ENCODE data around the gene ZNF574.
A peak's percentile ranks its signal among the peaks of the same experiment; 100 is the strongest.

The ZNF574 gene

GRCh38 chr19:42075364-42075615 is 676 bp upstream of the ZNF574 start:
- no peaks in the 10 kb centered on the region for H3K9me3 ChIP-seq (ENCODE audit: control insufficient read depth, low read length)
- H3K27ac ChIP-seq: peak overlapping the region; percentile 96
- H3K36me3 ChIP-seq (ENCODE audit: control insufficient read depth, insufficient read depth, low read length): no peaks in the 10 kb centered on the region
- H3K4me3 ChIP-seq (ENCODE audit: low read depth, low read length): peak overlapping the region; percentile 91
- no peaks in the 10 kb centered on the region for H3K27me3 ChIP-seq (ENCODE audit: control insufficient read depth, insufficient read depth, low read length)
- H3K4me1 ChIP-seq: peaks cover 13% of the 10 kb centered on the region
- H3K9ac ChIP-seq: peak overlapping the region; percentile 93
- TF ChIP-seq, protein P1, sequence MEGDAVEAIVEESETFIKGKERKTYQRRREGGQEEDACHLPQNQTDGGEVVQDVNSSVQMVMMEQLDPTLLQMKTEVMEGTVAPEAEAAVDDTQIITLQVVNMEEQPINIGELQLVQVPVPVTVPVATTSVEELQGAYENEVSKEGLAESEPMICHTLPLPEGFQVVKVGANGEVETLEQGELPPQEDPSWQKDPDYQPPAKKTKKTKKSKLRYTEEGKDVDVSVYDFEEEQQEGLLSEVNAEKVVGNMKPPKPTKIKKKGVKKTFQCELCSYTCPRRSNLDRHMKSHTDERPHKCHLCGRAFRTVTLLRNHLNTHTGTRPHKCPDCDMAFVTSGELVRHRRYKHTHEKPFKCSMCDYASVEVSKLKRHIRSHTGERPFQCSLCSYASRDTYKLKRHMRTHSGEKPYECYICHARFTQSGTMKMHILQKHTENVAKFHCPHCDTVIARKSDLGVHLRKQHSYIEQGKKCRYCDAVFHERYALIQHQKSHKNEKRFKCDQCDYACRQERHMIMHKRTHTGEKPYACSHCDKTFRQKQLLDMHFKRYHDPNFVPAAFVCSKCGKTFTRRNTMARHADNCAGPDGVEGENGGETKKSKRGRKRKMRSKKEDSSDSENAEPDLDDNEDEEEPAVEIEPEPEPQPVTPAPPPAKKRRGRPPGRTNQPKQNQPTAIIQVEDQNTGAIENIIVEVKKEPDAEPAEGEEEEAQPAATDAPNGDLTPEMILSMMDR (IDR thresholded peaks at IDR 0.05): no peak
- peak overlapping the region; percentile 88 for H3K4me2 ChIP-seq (ENCODE audit: low read length)
- peaks cover 13% of the 10 kb centered on the region for H3K79me2 ChIP-seq
- H2AFZ ChIP-seq: peak overlapping the region; percentile 97

- Histone ChIP-seq H3K9ac (peak overlapping the region; percentile 59), H3K36me3 (ENCODE audit: control insufficient read depth, insufficient read depth, low read length) (no peaks in the 10 kb centered on the region), H3K4me3 (ENCODE audit: low read depth, low read length) (peak overlapping the region; percentile 91), H3K4me2 (ENCODE audit: low read length) (peak overlapping the region; percentile 70), H3K79me2 (peaks cover 10% of the 10 kb centered on the region), H2AFZ (peak overlapping the region; percentile 80), H3K4me1 (peaks cover 7% of the 10 kb centered on the region), H3K27me3 (ENCODE audit: control insufficient read depth, insufficient read depth, low read length) (no peaks in the 10 kb centered on the region), H3K27ac (peak overlapping the region; percentile 63), H3K9me3 (ENCODE audit: control insufficient read depth, low read length) (no peaks in the 10 kb centered on the region)
- TF ChIP-seq, protein P1 (IDR thresholded peaks at IDR 0.05): no peak
Observed at GRCh38 chr19:42076380-42076944, 496 bp downstream of the ZNF574 start.

GRCh38 chr19:42078058-42078457 is 2.1 kb downstream of the ZNF574 start:
- Histone ChIP-seq H3K79me2 (peaks cover 10% of the 10 kb centered on the region), H2AFZ (no peak overlapping the region), H3K27me3 (ENCODE audit: control insufficient read depth, insufficient read depth, low read length) (no peaks in the 10 kb centered on the region), H3K4me2 (ENCODE audit: low read length) (no peak overlapping the region), H3K36me3 (ENCODE audit: control insufficient read depth, insufficient read depth, low read length) (no peaks in the 10 kb centered on the region), H3K9ac (no peak overlapping the region), H3K9me3 (ENCODE audit: control insufficient read depth, low read length) (no peaks in the 10 kb centered on the region), H3K4me1 (peaks cover 11% of the 10 kb centered on the region), H3K27ac (no peak overlapping the region), H3K4me3 (ENCODE audit: low read depth, low read length) (no peak overlapping the region)
- TF ChIP-seq, protein P1 (IDR thresholded peaks at IDR 0.05): no peak

DNA sequence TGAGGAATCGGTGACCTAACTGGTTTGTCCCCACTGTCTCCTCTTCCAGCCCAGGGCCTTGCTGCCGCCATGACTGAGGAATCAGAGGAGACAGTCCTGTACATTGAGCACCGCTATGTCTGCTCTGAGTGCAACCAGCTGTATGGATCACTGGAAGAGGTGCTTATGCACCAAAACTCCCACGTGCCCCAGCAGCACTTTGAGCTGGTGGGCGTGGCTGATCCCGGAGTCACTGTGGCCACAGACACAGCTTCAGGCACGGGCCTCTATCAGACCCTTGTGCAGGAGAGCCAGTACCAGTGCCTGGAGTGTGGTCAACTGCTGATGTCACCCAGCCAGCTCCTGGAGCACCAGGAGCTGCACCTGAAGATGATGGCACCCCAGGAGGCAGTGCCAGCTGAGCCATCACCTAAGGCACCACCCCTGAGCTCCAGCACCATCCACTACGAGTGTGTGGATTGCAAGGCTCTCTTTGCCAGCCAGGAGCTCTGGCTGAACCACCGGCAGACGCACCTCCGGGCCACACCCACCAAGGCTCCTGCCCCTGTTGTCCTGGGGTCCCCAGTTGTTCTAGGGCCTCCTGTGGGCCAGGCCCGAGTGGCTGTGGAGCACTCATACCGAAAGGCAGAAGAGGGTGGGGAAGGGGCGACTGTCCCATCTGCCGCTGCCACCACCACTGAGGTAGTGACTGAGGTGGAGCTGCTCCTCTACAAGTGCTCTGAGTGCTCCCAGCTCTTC is 2.7 kb downstream of the ZNF574 start:
- Histone ChIP-seq H3K9me3 (ENCODE audit: control insufficient read depth, low read length) (no peaks in the 10 kb centered on the region), H3K4me2 (ENCODE audit: low read length) (no peak overlapping the region), H3K27me3 (ENCODE audit: control insufficient read depth, insufficient read depth, low read length) (no peaks in the 10 kb centered on the region), H3K9ac (no peak overlapping the region), H3K36me3 (ENCODE audit: control insufficient read depth, insufficient read depth, low read length) (no peaks in the 10 kb centered on the region), H3K4me1 (peaks cover 11% of the 10 kb centered on the region), H2AFZ (no peak overlapping the region), H3K27ac (no peak overlapping the region), H3K79me2 (peaks cover 10% of the 10 kb centered on the region), H3K4me3 (ENCODE audit: low read depth, low read length) (no peak overlapping the region)
- TF ChIP-seq, protein P1 (IDR thresholded peaks at IDR 0.05): no peak

DNA sequence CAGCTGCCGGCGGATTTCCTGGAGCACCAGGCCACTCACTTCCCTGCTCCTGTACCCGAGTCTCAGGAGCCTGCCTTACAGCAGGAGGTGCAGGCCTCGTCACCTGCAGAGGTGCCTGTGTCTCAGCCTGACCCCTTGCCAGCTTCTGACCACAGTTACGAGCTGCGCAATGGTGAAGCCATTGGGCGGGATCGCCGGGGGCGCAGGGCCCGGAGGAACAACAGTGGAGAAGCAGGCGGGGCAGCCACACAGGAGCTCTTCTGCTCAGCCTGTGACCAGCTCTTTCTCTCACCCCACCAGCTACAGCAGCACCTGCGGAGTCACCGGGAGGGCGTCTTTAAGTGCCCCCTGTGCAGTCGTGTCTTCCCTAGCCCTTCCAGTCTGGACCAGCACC is 3.3 kb downstream of the ZNF574 start:
- no peak overlapping the region for H3K4me2 ChIP-seq (ENCODE audit: low read length)
- no peak overlapping the region for H3K27ac ChIP-seq
- H3K27me3 ChIP-seq (ENCODE audit: control insufficient read depth, insufficient read depth, low read length): no peaks in the 10 kb centered on the region
- no peak overlapping the region for H2AFZ ChIP-seq
- TF ChIP-seq, protein P1 (IDR thresholded peaks at IDR 0.05): no peak
- no peak overlapping the region for H3K4me3 ChIP-seq (ENCODE audit: low read depth, low read length)
- no peak overlapping the region for H3K9ac ChIP-seq
- no peaks in the 10 kb centered on the region for H3K36me3 ChIP-seq (ENCODE audit: control insufficient read depth, insufficient read depth, low read length)
- H3K4me1 ChIP-seq: peaks cover 11% of the 10 kb centered on the region
- H3K9me3 ChIP-seq (ENCODE audit: control insufficient read depth, low read length): no peaks in the 10 kb centered on the region
- peaks cover 10% of the 10 kb centered on the region for H3K79me2 ChIP-seq

Measured in parathyroid adenoma (tissue), 2 donors.